IPS DF 6.9 (cell line): ENCODE results near the gene SND1.
A peak's percentile ranks its signal among the peaks of the same experiment; 100 is the strongest.

ENCODE experiments used
- DNase-seq: peaks from one replicate; pipeline ENCODE4 v3.0.0-alpha.2; 2013; ENCODE audit warnings: low read depth, low spot score
- H3K27ac ChIP-seq: one replicate; pipeline ENCODE4 v1.5.1; 2013; ENCODE audit warnings: low read length, control low read depth
- H3K27me3 ChIP-seq: 2 replicates; pipeline ENCODE4 v1.6.1; 2013; ENCODE audit warnings: mild to moderate bottlenecking, low read length; ENCODE audit not compliant: control insufficient read depth, insufficient read depth
- H3K36me3 ChIP-seq: 2 replicates; pipeline ENCODE4 v1.6.1; 2013; ENCODE audit warnings: low read length; ENCODE audit not compliant: control insufficient read depth, insufficient read depth
- H3K4me1 ChIP-seq: 2 replicates; pipeline ENCODE4 v1.6.1; 2013; ENCODE audit warnings: low read length; ENCODE audit not compliant: control insufficient read depth, insufficient read depth
- H3K4me3 ChIP-seq: 2 replicates; pipeline ENCODE4 v1.5.1; 2013; ENCODE audit warnings: mild to moderate bottlenecking, low read length
- H3K9me3 ChIP-seq: 2 replicates; pipeline ENCODE4 v1.6.1; 2013; ENCODE audit warnings: low read length, inconsistent platforms; ENCODE audit not compliant: control insufficient read depth, insufficient read depth
- WGBS: extraction: QIAGEN DNeasy Blood & Tissue Kit; methylation state at CpG from one replicate; pipeline ENCODE4 v1.1.7; 2013; ENCODE audit warnings: mixed read lengths, missing lambda C conversion rate; ENCODE audit not compliant: insufficient read length, insufficient coverage; 5-methylcytosine and 5-hydroxymethylcytosine counted together

The SND1 gene

DNA sequence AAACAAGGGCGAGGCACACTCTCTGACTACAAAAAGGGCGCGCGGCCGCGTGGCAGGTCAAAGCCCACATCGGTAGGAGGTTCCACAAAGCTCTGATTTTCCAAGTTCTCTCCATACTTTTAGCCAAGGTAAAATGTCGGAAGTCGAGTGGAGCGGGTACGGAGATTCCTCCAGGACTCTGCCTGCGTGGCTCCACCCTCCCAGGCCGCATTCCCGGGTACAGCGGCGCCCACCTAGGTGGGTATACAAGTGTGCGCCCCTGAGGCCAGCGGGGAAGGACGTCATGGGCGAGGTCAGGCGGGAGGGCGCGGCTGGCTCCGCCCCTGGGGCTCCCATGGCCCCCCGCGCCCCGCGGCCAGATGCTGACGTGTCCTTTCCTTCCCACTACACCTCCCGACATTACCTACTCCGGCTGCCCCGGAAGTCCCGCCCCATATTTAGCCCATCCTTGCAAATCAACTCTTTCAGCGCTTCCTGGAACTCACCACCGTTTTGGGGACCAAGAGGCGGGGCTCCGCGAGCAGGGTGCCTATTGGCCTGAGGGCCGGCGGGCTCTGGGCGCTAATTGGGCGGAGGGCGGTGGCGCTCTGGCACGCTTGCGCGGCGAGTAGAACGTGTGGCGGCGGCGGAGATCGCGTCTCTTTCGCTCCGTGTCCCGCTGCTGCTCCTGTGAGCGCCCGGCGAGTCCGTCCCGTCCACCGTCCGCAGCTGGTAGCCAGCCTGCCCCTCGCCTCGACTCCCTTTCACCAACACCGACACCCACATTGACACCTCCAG is at the start of gene SND1:
SND1 (plus strand) TSS at position 639 of the 777 bp plus-strand sequence. CDS start 180 bp downstream, outside the sequence.
- no CpG with 5 or more reads among the region's 67 CpGs for WGBS
- DNase-seq, result peak; percentile 97
- H3K4me3 ChIP-seq, result peak within 1 kb of the TSS; percentile 74
- H3K4me1 ChIP-seq, result 0 out of 2 replicates have a peak, but pooled peaks cover 1% of the 10 kb centered on the region
- H3K36me3 ChIP-seq, result no peaks in the 10 kb centered on the region
- no peak within 1 kb of the TSS for H3K27ac ChIP-seq
- H3K27me3 ChIP-seq, result no peaks in the 10 kb centered on the region
- no peaks in the 10 kb centered on the region for H3K9me3 ChIP-seq

- no CpG with 5 or more reads among the region's 6 CpGs for WGBS
- no peak for DNase-seq
Measured at GRCh38 chr7:127608446-127608845, 43.5 kb upstream of the SND1 start.

GRCh38 chr7:127609297-127609696 is 42.7 kb upstream of the SND1 start:
- WGBS, result no CpG with 5 or more reads among the region's 6 CpGs
- Histone ChIP-seq H3K27ac (no peak overlapping the region), H3K4me1 (no peaks in the 10 kb centered on the region)

More at GRCh38 chr7:127608446-127608845, 43.5 kb upstream of the SND1 start:
- H3K4me3 ChIP-seq, result no peak overlapping the region
- H3K27me3 ChIP-seq, result no peaks in the 10 kb centered on the region
- no peaks in the 10 kb centered on the region for H3K4me1 ChIP-seq
- peaks cover 2% of the 10 kb centered on the region; the same call in 1 of the 2 replicates for H3K9me3 ChIP-seq
- no peaks in the 10 kb centered on the region for H3K36me3 ChIP-seq
- no peak overlapping the region for H3K27ac ChIP-seq

GRCh38 chr7:127612263-127612662 is 39.7 kb upstream of the SND1 start:
- no peaks in the 10 kb centered on the region for H3K36me3 ChIP-seq
- no peaks in the 10 kb centered on the region for H3K4me1 ChIP-seq
- H3K27me3 ChIP-seq, result no peaks in the 10 kb centered on the region; the same call in 1 of the 2 replicates
- H3K27ac ChIP-seq, result no peak overlapping the region
- DNase-seq, result no peak
- H3K4me3 ChIP-seq, result no peak overlapping the region
- WGBS, result no CpG with 5 or more reads among the region's 1 CpG
- peaks cover 2% of the 10 kb centered on the region; the same call in 1 of the 2 replicates for H3K9me3 ChIP-seq

More at GRCh38 chr7:127609297-127609696, 42.7 kb upstream of the SND1 start:
- Histone ChIP-seq H3K9me3 (peaks cover 2% of the 10 kb centered on the region; the same call in 1 of the 2 replicates), H3K4me3 (no peak overlapping the region), H3K36me3 (no peaks in the 10 kb centered on the region), H3K27me3 (no peaks in the 10 kb centered on the region)
- DNase-seq, result no peak

- Histone ChIP-seq H3K9me3 (no peaks in the 10 kb centered on the region), H3K4me3 (no peak overlapping the region), H3K4me1 (no peaks in the 10 kb centered on the region), H3K27ac (no peak overlapping the region), H3K27me3 (peaks cover 9% of the 10 kb centered on the region; the same call in 1 of the 2 replicates), H3K36me3 (no peaks in the 10 kb centered on the region)
- no peak for DNase-seq
- WGBS, result no CpG with 5 or more reads among the region's 5 CpGs
Measured at GRCh38 chr7:127616724-127617123, 35.3 kb upstream of the SND1 start.

- Histone ChIP-seq H3K36me3 (no peaks in the 10 kb centered on the region), H3K27me3 (peaks cover 9% of the 10 kb centered on the region; the same call in 1 of the 2 replicates), H3K9me3 (no peaks in the 10 kb centered on the region), H3K27ac (no peak within 1 kb of the TSS), H3K4me3 (no peak within 1 kb of the TSS), H3K4me1 (no peaks in the 10 kb centered on the region)
- DNase-seq, result no peak
- no CpG with 5 or more reads among the region's 2 CpGs for WGBS
Measured at GRCh38 chr7:127618042-127618441, 34.0 kb upstream of the SND1 start, which contains the start of gene PAX4. TSS of gene PAX4 (minus strand) at chr7:127618142. CDS start at chr7:127615928, 2,214 bp downstream.

DNA sequence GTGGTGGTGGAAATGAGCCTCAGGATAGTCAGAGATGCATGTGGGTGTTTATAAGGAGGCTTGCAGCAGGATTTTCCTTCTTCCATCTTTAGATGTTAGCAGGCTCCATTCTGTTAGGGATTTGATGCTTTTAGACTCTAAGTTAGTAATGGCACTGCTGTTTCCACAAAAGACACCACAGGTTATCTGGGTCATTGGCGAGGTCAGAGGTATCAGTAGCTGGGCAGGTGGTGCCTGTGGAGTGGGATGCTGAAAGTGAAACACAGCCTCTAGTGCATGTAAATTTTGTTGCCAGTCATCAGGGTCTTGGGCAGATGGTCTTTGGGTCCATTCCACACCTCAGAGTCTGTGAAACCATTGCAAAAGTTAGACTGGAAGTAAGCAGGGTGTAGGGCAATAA is 33.2 kb upstream of the SND1 start:
- no CpG with 5 or more reads among the region's 1 CpG for WGBS
- no peak for DNase-seq
- H3K27ac ChIP-seq, result no peak overlapping the region
- H3K4me3 ChIP-seq, result no peak overlapping the region
- H3K9me3 ChIP-seq, result no peaks in the 10 kb centered on the region
- H3K27me3 ChIP-seq, result peaks cover 9% of the 10 kb centered on the region; the same call in 1 of the 2 replicates
- H3K36me3 ChIP-seq, result no peaks in the 10 kb centered on the region
- H3K4me1 ChIP-seq, result no peaks in the 10 kb centered on the region

DNA sequence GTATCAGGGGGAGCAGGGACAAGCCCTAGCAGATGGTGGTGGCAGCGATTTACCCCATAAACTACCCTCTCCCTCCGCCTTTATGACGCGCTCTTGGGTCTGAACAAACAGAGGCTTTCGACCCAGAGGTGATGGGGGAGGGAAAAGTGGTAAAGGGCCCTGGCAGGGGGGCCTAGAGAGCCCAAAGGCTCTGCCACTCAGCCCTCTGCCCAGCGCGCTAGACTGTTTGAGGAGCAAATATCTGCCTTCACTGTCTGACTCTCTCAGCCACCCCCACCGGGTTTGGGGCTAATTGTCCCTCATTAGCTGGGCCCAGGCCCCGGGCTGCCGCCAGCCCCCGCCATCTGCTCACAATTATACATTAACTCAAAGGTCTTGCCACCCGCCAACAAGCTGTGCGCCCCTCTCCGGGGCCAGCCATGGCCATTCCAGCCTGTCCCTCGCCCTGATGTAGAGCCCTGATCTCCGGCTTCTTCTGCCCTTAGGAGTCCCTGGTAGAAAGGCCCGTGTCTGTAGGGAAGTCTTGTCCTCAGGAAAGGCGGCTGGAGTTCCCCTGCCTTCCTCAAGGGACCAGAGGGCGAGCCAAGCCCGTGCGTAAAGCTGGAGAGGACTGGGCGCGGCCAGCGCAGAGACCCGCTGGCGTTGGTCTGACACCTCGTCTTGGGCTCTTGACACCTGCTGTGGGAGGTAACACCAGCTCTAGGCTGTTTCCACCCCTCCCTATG is 32.2 kb upstream of the SND1 start:
- WGBS, result no CpG with 5 or more reads among the region's 27 CpGs
- no peak for DNase-seq
- H3K36me3 ChIP-seq, result no peaks in the 10 kb centered on the region
- H3K4me3 ChIP-seq, result peak overlapping the region; percentile 71; the same call in 1 of the 2 replicates
- H3K27ac ChIP-seq, result no peak overlapping the region
- peaks cover 9% of the 10 kb centered on the region; the same call in 1 of the 2 replicates for H3K27me3 ChIP-seq
- H3K4me1 ChIP-seq, result no peaks in the 10 kb centered on the region
- no peaks in the 10 kb centered on the region for H3K9me3 ChIP-seq

- Histone ChIP-seq H3K9me3 (no peaks in the 10 kb centered on the region), H3K27me3 (peaks cover 9% of the 10 kb centered on the region; the same call in 1 of the 2 replicates), H3K36me3 (no peaks in the 10 kb centered on the region), H3K4me1 (no peaks in the 10 kb centered on the region), H3K4me3 (peak overlapping the region; percentile 71; the same call in 1 of the 2 replicates), H3K27ac (no peak overlapping the region)
- no peak for DNase-seq
- WGBS, result no CpG with 5 or more reads among the region's 24 CpGs
Measured at GRCh38 chr7:127620406-127621233, 31.4 kb upstream of the SND1 start.

DNA sequence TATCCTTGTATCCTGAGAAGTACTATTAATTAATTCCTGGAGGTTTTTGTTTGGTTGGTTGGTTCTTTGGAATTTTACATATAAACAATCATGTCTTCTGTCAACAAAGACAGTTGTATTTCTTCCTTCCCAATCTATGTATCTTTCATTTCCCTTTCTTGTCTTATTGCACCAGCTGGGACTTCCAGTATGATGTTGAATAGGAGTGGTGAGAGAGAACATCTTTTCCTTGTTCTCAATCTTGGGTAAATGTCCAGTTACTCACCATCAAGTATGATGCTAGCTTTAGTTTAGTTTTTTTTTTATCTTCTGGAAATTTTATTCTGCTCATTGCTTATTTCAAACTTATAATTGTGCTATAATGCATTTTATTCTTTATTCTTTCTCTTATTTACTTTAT is 26.7 kb upstream of the SND1 start:
- Histone ChIP-seq H3K4me3 (no peak overlapping the region), H3K4me1 (no peaks in the 10 kb centered on the region; the same call in 1 of the 2 replicates), H3K27me3 (no peaks in the 10 kb centered on the region), H3K36me3 (no peaks in the 10 kb centered on the region), H3K9me3 (no peaks in the 10 kb centered on the region), H3K27ac (no peak overlapping the region)
- no peak for DNase-seq
